Left ventricle myocardium inferior (tissue), 1 donor: ENCODE data around the gene TBXAS1. TPM values are rescaled to one million over a fixed set of nuclear protein-coding genes. Genes with fewer than 3 reads are reported as not detected.

Experiments used
- DNase-seq: peaks from one replicate; pipeline ENCODE4 v3.0.0-alpha.2; 2020
- H3K27ac ChIP-seq: fragments of 200-600 bp; replicated peaks from 2 replicates; pipeline ENCODE4 v1.8.0; 2021
- H3K27me3 ChIP-seq: fragments of 200-600 bp; 2 replicates; pipeline ENCODE4 v1.8.0; 2021; ENCODE audit warnings: low read depth
- H3K36me3 ChIP-seq: fragments of 200-600 bp; 2 replicates; pipeline ENCODE4 v1.8.0; 2021
- H3K4me1 ChIP-seq: fragments of 200-600 bp; 2 replicates; pipeline ENCODE4 v1.8.0; 2021
- H3K4me3 ChIP-seq: fragments of 200-600 bp; 2 replicates; pipeline ENCODE4 v1.8.0; 2021; ENCODE audit warnings: mild to moderate bottlenecking, moderate library complexity
- H3K9me3 ChIP-seq: fragments of 200-600 bp; replicated peaks from 2 replicates; pipeline ENCODE4 v1.8.0; 2021
- CTCF ChIP-seq: fragments of 200-600 bp; IDR thresholded peaks from 2 replicates; pipeline ENCODE4 v1.8.0; 2021; ENCODE audit warnings: antibody characterized with exemption, mild to moderate bottlenecking, borderline replicate concordance
- intact Hi-C: fragments of 100-400 bp; cut with micrococcal nuclease; formaldehyde crosslinking; loops from one replicate; pipeline ENCODE4 v1.11.0; 2022
- total RNA-seq: library from RNA; stranded (reverse); fragmentation: NEBNext Ultra II Directional; extraction: Animal tissue kit (Norgen Biotek cat#: 25700); gene quantifications from one replicate; pipeline ENCODE4 v1.2.1, GENCODE V29; 2021
- donor health status: DM: no; HTN: yes; CAD: no; lungs with severe emphysema.

Gene TBXAS1
- total RNA-seq, 1 donor from 2014 or later, result 3.9 TPM

- intact Hi-C loops, result no loop called here
- Histone ChIP-seq H3K27ac (no peak overlapping the region), H3K9me3 (peaks cover 31% of the 10 kb centered on the region), H3K4me3 (no peak overlapping the region), H3K4me1 (no peaks in the 10 kb centered on the region), H3K36me3 (no peaks in the 10 kb centered on the region), H3K27me3 (peaks cover 2% of the 10 kb centered on the region)
- no peak for TF ChIP-seq CTCF
- DNase-seq, result no peak
Observed at GRCh38 chr7:139948587-139949335, 119.7 kb downstream of the TBXAS1 start.

GRCh38 chr7:139949629-139950028 is 120.6 kb downstream of the TBXAS1 start:
- peaks cover 31% of the 10 kb centered on the region for H3K9me3 ChIP-seq
- H3K4me1 ChIP-seq, result no peaks in the 10 kb centered on the region
- H3K4me3 ChIP-seq, result no peak overlapping the region
- H3K27ac ChIP-seq, result no peak overlapping the region
- H3K27me3 ChIP-seq, result no peaks in the 10 kb centered on the region
- no peak for TF ChIP-seq CTCF
- intact Hi-C loops, result no loop called here
- no peaks in the 10 kb centered on the region for H3K36me3 ChIP-seq
- no peak for DNase-seq

- Histone ChIP-seq H3K27ac (no peak overlapping the region), H3K4me1 (no peaks in the 10 kb centered on the region), H3K36me3 (no peaks in the 10 kb centered on the region), H3K4me3 (no peak overlapping the region), H3K9me3 (peaks cover 22% of the 10 kb centered on the region), H3K27me3 (no peaks in the 10 kb centered on the region)
- intact Hi-C loops, result no loop called here
- no peak for TF ChIP-seq CTCF
- DNase-seq, result no peak
Observed at GRCh38 chr7:139950881-139951525, 121.9 kb downstream of the TBXAS1 start.

- peaks cover 1% of the 10 kb centered on the region for H3K9me3 ChIP-seq
- no peak for DNase-seq
- no peak overlapping the region for H3K27ac ChIP-seq
- no peaks in the 10 kb centered on the region for H3K27me3 ChIP-seq
- no peaks in the 10 kb centered on the region for H3K4me1 ChIP-seq
- no peaks in the 10 kb centered on the region for H3K36me3 ChIP-seq
- no peak for TF ChIP-seq CTCF
- no peak overlapping the region for H3K4me3 ChIP-seq
- intact Hi-C loops, result no loop called here
Observed at GRCh38 chr7:139953229-139953628, 124.2 kb downstream of the TBXAS1 start.

- H3K4me3 ChIP-seq, result no peak overlapping the region
- H3K36me3 ChIP-seq, result no peaks in the 10 kb centered on the region
- no peak for TF ChIP-seq CTCF
- intact Hi-C loops, result no loop called here
- DNase-seq, result no peak
- no peaks in the 10 kb centered on the region for H3K9me3 ChIP-seq
- H3K27me3 ChIP-seq, result no peaks in the 10 kb centered on the region
- no peak overlapping the region for H3K27ac ChIP-seq
- no peaks in the 10 kb centered on the region for H3K4me1 ChIP-seq
Observed at GRCh38 chr7:139955109-139955820, 126.2 kb downstream of the TBXAS1 start.
